Measurements from ENCODE around the gene LEAP2. TPM values are rescaled to one million over a fixed set of nuclear protein-coding genes. Genes with fewer than 3 reads are reported as not detected.

LEAP2 gene
- total RNA-seq, 1 donor from 2014 or later = 1.9 TPM

GRCh38 chr5:132831095-132831860, 42.2 kb upstream of the LEAP2 start:
- Histone ChIP-seq H3K4me1 (peaks cover 30% of the 10 kb centered on the region), H3K9me3 (replicated peaks) (no peaks in the 10 kb centered on the region), H3K4me3 (peak overlapping the region; percentile 94), H3K36me3 (no peaks in the 10 kb centered on the region), H3K27ac (replicated peaks) (peak overlapping the region; percentile 91), H3K27me3 (ENCODE audit: low read depth) (no peaks in the 10 kb centered on the region)
- TF ChIP-seq, protein P1, sequence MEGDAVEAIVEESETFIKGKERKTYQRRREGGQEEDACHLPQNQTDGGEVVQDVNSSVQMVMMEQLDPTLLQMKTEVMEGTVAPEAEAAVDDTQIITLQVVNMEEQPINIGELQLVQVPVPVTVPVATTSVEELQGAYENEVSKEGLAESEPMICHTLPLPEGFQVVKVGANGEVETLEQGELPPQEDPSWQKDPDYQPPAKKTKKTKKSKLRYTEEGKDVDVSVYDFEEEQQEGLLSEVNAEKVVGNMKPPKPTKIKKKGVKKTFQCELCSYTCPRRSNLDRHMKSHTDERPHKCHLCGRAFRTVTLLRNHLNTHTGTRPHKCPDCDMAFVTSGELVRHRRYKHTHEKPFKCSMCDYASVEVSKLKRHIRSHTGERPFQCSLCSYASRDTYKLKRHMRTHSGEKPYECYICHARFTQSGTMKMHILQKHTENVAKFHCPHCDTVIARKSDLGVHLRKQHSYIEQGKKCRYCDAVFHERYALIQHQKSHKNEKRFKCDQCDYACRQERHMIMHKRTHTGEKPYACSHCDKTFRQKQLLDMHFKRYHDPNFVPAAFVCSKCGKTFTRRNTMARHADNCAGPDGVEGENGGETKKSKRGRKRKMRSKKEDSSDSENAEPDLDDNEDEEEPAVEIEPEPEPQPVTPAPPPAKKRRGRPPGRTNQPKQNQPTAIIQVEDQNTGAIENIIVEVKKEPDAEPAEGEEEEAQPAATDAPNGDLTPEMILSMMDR (IDR thresholded peaks at IDR 0.05; ENCODE audit: borderline replicate concordance) = no peak
- DNase-seq = no peak
- intact Hi-C loops (cut with micrococcal nuclease) = no loop called here

GRCh38 chr5:132832612-132833011, 40.9 kb upstream of the LEAP2 start:
- H3K27me3 ChIP-seq (ENCODE audit: low read depth) = no peaks in the 10 kb centered on the region
- no peak for DNase-seq
- intact Hi-C loops (cut with micrococcal nuclease) = no loop called here

GRCh38 chr5:132834057-132834456, 39.4 kb upstream of the LEAP2 start:
- no peaks in the 10 kb centered on the region for H3K27me3 ChIP-seq (ENCODE audit: low read depth)
- H3K4me1 ChIP-seq = peaks cover 21% of the 10 kb centered on the region
- TF ChIP-seq, protein P1 (IDR thresholded peaks at IDR 0.05; ENCODE audit: borderline replicate concordance) = no peak
- H3K27ac ChIP-seq (replicated peaks) = no peak overlapping the region
- no peak for DNase-seq
- H3K36me3 ChIP-seq = no peaks in the 10 kb centered on the region
- H3K4me3 ChIP-seq = no peak overlapping the region
- H3K9me3 ChIP-seq (replicated peaks) = no peaks in the 10 kb centered on the region
- intact Hi-C loops (cut with micrococcal nuclease) = no loop called here

More at GRCh38 chr5:132832612-132833011, 40.9 kb upstream of the LEAP2 start:
- TF ChIP-seq, protein P1 (IDR thresholded peaks at IDR 0.05; ENCODE audit: borderline replicate concordance) = no peak
- H3K4me1 ChIP-seq = peaks cover 24% of the 10 kb centered on the region
- H3K9me3 ChIP-seq (replicated peaks) = no peaks in the 10 kb centered on the region
- no peaks in the 10 kb centered on the region for H3K36me3 ChIP-seq
- H3K27ac ChIP-seq (replicated peaks) = no peak overlapping the region
- no peak overlapping the region for H3K4me3 ChIP-seq

GRCh38 chr5:132836852-132837251, 36.6 kb upstream of the LEAP2 start:
- Histone ChIP-seq H3K36me3 (no peaks in the 10 kb centered on the region), H3K9me3 (replicated peaks) (no peaks in the 10 kb centered on the region), H3K4me3 (no peak overlapping the region), H3K27ac (replicated peaks) (no peak overlapping the region), H3K27me3 (ENCODE audit: low read depth) (no peaks in the 10 kb centered on the region), H3K4me1 (peaks cover 14% of the 10 kb centered on the region)
- DNase-seq = no peak
- TF ChIP-seq, protein P1 (IDR thresholded peaks at IDR 0.05; ENCODE audit: borderline replicate concordance) = no peak
- intact Hi-C loops (cut with micrococcal nuclease) = no loop called here

DNA sequence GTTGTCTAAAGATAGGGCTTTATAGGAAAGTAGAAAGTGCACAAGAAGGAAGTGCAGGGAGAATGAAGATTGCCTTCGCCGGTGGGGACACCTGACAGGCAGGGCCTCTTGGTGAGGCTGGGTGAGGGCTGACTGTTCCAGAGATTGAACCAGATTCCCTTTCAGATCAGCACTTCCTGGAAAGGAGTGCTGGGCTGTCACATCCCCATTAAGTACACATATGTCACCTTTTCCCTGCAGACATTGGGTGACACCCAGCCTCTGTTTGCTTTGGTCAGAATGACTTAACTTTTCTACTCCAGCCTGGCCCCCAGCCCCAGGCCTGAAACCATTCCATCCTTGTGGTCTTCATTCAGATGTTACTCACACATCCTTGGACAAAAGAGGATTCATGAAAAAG, 35.6 kb upstream of the LEAP2 start:
- intact Hi-C loops (cut with micrococcal nuclease) = no loop called here
- no peaks in the 10 kb centered on the region for H3K9me3 ChIP-seq (replicated peaks)
- H3K4me3 ChIP-seq = no peak overlapping the region
- DNase-seq = no peak
- H3K27ac ChIP-seq (replicated peaks) = no peak overlapping the region
- no peaks in the 10 kb centered on the region for H3K27me3 ChIP-seq (ENCODE audit: low read depth)
- H3K36me3 ChIP-seq = no peaks in the 10 kb centered on the region
- peaks cover 14% of the 10 kb centered on the region for H3K4me1 ChIP-seq
- TF ChIP-seq, protein P1 (IDR thresholded peaks at IDR 0.05; ENCODE audit: borderline replicate concordance) = no peak
